Right lobe of liver (tissue), 6 donors: ENCODE measurements around the gene DTNB. TPM values are rescaled to one million over a fixed set of nuclear protein-coding genes. Genes with fewer than 3 reads are reported as not detected.
"Not testable (repeated sequence)": the region's sequence is repeated elsewhere in the genome, so short reads cannot be mapped to it uniquely, and the experiment has no call there.

Experiments
- ATAC-seq, 4 donors: fragments of 200-7000 bp; cut with Tn5 transposase; one replicate each; pipeline ENCODE4 v1.9.1; 2020; ENCODE audit warnings: mild to moderate bottlenecking in 4 of 4, moderate library complexity in 4 of 4
- DNase-seq, 3 donors: peaks; one replicate each; pipeline ENCODE4 v3.0.0-alpha.2; 2020
- H3K27ac ChIP-seq, 3 donors: fragments of 200-600 bp; one replicate each; pipeline ENCODE4 v1.8.0; 2022
- H3K27me3 ChIP-seq, 2 donors: fragments of 200-600 bp; one replicate each; pipeline ENCODE4 v1.8.0; 2022
- H3K36me3 ChIP-seq, 4 donors: fragments of 200-600 bp; sonication (generic) in 1 of 4; one replicate each; pipeline versions ENCODE4 v1.5.1 to v1.8.0; 2017 to 2022; ENCODE audit warnings: control low read depth in 1 of 4
- H3K4me1 ChIP-seq, 4 donors: fragments of 200-600 bp; sonication (generic) in 1 of 4; one replicate each; pipeline versions ENCODE4 v1.5.1 to v1.8.0; 2017 to 2022; ENCODE audit warnings: control low read depth in 1 of 4
- H3K4me3 ChIP-seq, 3 donors: fragments of 200-600 bp; one replicate each; pipeline ENCODE4 v1.8.0; 2022
- H3K9me3 ChIP-seq, 4 donors: fragments of 200-600 bp; sonication (generic) in 1 of 4; one replicate each; pipeline versions ENCODE4 v1.5.1 to v1.8.0; 2017 to 2022; ENCODE audit warnings: control low read depth in 1 of 4
- POLR2A ChIP-seq: fragments of 450-650 bp; IDR thresholded peaks from one replicate; pipeline ENCODE4 v1.6.1; 2017; ENCODE audit warnings: antibody characterized with exemption, mild to moderate bottlenecking
- WGBS: methylation state at CpG from one replicate; pipeline ENCODE4 v1.1.6; 2018; ENCODE audit warnings: low coverage, low lambda C conversion rate; ENCODE audit not compliant: insufficient coverage; ENCODE audit errors: missing lambda C conversion rate; 5-methylcytosine and 5-hydroxymethylcytosine counted together
- intact Hi-C, 2 donors: fragments of 100-400 bp; cut with DNase I; formaldehyde crosslinking; loops; one replicate each; pipeline versions ENCODE4 v1.11.2 to v1.14.1; 2022
- total RNA-seq, 6 experiments: library from RNA; depleted of rRNA in 2 of 6; stranded (reverse); fragments of >200 nt in 2 of 6; fragmentation: NEBNext Ultra II Directional in 3 of 6; extraction: Animal tissue kit (Norgen Biotek cat#: 25700) in 3 of 6; gene quantifications; one replicate each; pipeline versions ENCODE4 v1.1.0 to v1.2.4, GENCODE V29; 2016 to 2023
- TF ChIP-seq, protein P1 (sequence below), 4 donors: fragments of 200-600 bp in 3 of 4; fragments of 450-650 bp in 1 of 4; IDR thresholded peaks; one replicate each; pipeline versions ENCODE4 v1.5.1 to v1.8.0; 2016 to 2022; ENCODE audit warnings: antibody characterized with exemption in 4 of 4, mild to moderate bottlenecking in 2 of 4
- donor health status: DM: no; HTN: yes; CAD: no.
- donor health status: DM: no; HTN: no; CAD: no.
- donor health status: DM: no; HTN: no; CAD: no.
- donor health status: DM: no; HTN: yes; CAD: no.
- donor health status: DM: no; HTN: yes; CAD: no.

Gene DTNB
- total RNA-seq, 6 experiments from 2014 or later, result 7.0 to 10.3 (median 8.8) TPM

DNA sequence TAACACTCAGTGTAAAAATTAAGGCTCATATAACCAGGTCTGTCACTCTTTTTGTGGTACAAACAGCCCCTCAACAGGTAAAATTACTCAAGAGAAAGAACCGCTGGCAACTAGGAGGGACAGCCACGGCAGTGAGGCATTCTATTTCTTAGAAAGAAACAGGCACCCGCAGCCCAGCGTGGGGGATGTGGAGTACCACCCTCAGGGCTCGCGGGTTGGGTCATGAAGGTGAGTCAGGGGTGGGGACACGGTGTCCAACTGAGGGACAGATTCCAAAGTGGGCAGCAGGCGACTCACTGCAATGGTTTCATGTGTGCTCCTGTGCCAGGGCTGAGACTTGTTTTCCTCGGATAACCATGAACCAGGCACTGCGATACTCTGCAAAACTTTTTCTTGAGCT, 129.4 kb downstream of the DTNB start:
- WGBS, result 94% methylated on average over 7 of the region's 10 CpGs
- no peak overlapping the region for H3K27ac ChIP-seq
- no peak for DNase-seq
- no peaks in the 10 kb centered on the region for H3K27me3 ChIP-seq
- TF ChIP-seq POLR2A, result no peak
- TF ChIP-seq, protein P1, sequence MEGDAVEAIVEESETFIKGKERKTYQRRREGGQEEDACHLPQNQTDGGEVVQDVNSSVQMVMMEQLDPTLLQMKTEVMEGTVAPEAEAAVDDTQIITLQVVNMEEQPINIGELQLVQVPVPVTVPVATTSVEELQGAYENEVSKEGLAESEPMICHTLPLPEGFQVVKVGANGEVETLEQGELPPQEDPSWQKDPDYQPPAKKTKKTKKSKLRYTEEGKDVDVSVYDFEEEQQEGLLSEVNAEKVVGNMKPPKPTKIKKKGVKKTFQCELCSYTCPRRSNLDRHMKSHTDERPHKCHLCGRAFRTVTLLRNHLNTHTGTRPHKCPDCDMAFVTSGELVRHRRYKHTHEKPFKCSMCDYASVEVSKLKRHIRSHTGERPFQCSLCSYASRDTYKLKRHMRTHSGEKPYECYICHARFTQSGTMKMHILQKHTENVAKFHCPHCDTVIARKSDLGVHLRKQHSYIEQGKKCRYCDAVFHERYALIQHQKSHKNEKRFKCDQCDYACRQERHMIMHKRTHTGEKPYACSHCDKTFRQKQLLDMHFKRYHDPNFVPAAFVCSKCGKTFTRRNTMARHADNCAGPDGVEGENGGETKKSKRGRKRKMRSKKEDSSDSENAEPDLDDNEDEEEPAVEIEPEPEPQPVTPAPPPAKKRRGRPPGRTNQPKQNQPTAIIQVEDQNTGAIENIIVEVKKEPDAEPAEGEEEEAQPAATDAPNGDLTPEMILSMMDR (IDR thresholded peaks at IDR 0.05), result no peak
- H3K36me3 ChIP-seq, result no peaks in the 10 kb centered on the region
- no peak for ATAC-seq
- intact Hi-C loops, result no loop called here
- no peak overlapping the region for H3K4me3 ChIP-seq
- no peaks in the 10 kb centered on the region for H3K4me1 ChIP-seq
- H3K9me3 ChIP-seq, result no peaks in the 10 kb centered on the region

DNA sequence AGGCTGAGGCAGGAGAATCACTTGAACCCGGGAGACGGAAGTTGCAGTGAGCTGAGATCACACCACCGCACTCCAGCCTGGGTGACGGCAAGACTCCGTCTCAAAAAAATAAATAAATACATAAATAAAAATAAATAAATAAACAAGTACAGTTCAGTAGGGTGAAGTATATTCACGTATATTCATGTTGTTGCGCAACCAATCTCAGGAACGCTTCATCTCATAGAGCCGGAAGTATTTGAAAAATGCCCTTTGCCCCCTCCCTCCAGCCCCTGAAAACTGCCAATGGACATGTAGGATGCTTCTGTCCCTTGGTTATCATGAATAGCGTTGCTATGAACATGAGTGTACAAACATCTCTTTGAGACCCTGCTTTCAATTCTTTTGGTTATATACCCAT, 132.0 kb downstream of the DTNB start:
- TF ChIP-seq, protein P1 (IDR thresholded peaks at IDR 0.05), result no peak
- no peak for TF ChIP-seq POLR2A
- no peak for ATAC-seq
- H3K9me3 ChIP-seq, result no peaks in the 10 kb centered on the region
- intact Hi-C loops, result no loop called here
- H3K27ac ChIP-seq, result no peak overlapping the region
- DNase-seq, result no peak
- no peaks in the 10 kb centered on the region for H3K27me3 ChIP-seq
- H3K36me3 ChIP-seq, result no peaks in the 10 kb centered on the region
- WGBS, result 85% methylated on average over 10 of the region's 10 CpGs
- no peak overlapping the region for H3K4me3 ChIP-seq
- H3K4me1 ChIP-seq, result no peaks in the 10 kb centered on the region

DNA sequence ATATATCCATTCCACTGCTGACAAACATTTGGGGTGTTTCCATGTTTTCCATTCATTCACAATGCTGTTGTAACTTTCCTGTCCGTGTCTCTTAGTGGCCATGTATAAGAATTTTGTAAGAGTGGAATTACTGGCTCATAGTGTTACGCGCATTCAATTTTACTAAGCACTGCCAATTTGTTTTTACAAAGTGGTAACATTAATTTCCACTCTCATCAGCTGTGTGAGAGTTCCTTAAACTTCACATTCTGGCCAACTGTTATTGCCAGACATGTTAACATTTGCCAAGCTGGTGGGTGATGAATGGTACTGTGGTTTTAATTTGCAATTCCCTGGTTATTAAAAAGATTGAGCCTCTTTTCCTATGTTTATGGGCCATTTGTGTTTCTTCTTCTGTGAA, 134.2 kb downstream of the DTNB start:
- DNase-seq, result no peak
- intact Hi-C loops, result no loop called here
- H3K4me3 ChIP-seq, result no peak overlapping the region
- H3K27me3 ChIP-seq, result no peaks in the 10 kb centered on the region
- no peaks in the 10 kb centered on the region for H3K36me3 ChIP-seq
- TF ChIP-seq, protein P1 (IDR thresholded peaks at IDR 0.05), result no peak
- TF ChIP-seq POLR2A, result no peak
- H3K27ac ChIP-seq, result no peak overlapping the region
- ATAC-seq, result no peak
- H3K9me3 ChIP-seq, result no peaks in the 10 kb centered on the region
- H3K4me1 ChIP-seq, result no peaks in the 10 kb centered on the region
- whole genome bisulfite sequencing, result 85% methylated on average over 3 of the region's 3 CpGs

DNA sequence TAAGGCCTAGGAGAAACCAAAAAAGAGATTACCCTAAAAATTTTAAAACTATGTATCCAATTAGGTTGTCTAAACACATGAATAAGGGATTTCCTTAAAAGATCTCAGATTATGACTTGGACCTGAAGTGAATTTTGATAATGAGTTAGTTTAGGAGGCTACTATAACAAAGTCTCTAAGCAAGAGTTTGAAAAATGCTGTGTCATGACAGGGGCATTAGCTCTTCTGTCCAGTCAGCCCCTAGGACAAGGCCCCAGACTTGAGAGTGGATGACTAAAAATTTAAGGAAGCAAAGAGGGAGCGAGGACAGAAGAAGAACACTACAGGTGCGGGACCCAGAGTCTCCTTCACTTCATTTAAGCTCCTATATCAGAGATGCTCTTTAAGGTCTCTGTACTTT, 135.9 kb downstream of the DTNB start:
- H3K4me1 ChIP-seq, result no peaks in the 10 kb centered on the region
- TF ChIP-seq, protein P1 (IDR thresholded peaks at IDR 0.05), result no peak
- TF ChIP-seq POLR2A, result no peak
- no peak overlapping the region for H3K4me3 ChIP-seq
- 94% methylated on average over 2 of the region's 2 CpGs for WGBS
- no peak for ATAC-seq
- intact Hi-C loops, result no loop called here
- DNase-seq, result no peak
- no peaks in the 10 kb centered on the region for H3K27me3 ChIP-seq
- H3K9me3 ChIP-seq, result no peaks in the 10 kb centered on the region
- no peak overlapping the region for H3K27ac ChIP-seq
- no peaks in the 10 kb centered on the region for H3K36me3 ChIP-seq

DNA sequence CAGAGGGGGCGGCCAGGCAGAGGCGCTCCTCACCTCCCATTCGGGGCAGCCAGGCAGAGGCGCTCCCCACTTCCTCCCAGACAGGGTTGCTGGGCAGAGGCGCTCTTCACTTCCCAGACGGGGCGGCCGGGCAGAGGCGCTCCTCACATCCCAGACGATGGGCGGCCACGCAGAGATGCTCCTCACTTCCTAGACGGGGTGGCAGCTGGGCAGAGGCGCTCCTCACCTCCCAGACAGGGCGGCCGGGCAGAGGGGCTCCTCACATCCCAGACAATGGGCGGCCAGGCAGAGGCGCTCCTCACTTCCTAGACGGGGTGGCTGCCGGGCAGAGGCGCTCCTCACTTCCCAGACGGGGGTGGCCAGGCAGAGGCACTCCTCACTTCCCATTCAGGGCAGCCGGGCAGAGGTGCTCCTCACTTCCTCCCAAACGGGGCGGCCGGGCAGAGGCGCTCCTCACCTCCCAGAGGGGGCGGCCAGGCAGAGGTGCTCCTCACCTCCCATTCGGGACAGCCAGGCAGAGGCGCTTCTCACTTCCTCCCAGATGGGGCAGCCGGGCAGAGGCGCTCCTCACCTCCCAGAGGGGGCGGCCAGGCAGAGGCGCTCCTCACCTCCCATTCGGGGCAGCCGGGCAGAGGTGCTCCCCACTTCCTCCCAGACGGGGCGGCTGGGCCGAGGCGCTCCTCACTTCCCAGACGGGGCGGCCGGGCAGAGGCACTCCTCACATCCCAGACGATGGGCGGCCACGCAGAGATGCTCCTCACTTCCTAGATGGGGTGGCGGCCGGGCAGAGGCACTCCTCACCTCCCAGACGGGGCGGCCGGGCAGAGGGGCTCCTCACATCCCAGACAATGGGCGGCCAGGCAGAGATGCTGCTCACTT, 137.7 kb downstream of the DTNB start:
- 100% methylated on average over 2 of the region's 52 CpGs for WGBS
- H3K36me3 ChIP-seq, H3K4me1 ChIP-seq, H3K27me3 ChIP-seq, DNase-seq, ATAC-seq, H3K27ac ChIP-seq, H3K4me3 ChIP-seq, H3K9me3 ChIP-seq, intact Hi-C loops: not testable (repeated sequence)

DNA sequence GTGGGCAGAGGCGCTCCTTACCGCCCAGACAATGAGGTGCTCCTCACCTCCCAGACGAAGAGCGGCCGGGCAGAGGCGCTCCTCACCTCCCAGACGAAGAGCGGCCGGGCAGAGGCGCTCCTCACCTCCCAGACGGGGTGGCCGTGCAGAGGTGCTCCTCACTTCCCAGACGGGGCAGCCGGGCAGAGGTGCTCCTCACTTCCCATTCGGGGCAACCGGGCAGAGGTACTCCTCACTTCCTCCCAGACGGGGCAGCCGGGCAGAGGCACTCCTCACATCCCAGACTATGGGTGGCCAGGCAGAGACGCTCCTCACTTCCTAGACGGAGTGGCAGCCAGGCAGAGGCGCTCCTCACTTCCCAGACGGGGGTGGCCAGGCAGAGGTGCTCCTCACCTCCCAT, 138.4 kb downstream of the DTNB start:
- DNase-seq, H3K4me3 ChIP-seq, H3K36me3 ChIP-seq, H3K9me3 ChIP-seq, H3K27me3 ChIP-seq, H3K27ac ChIP-seq, H3K4me1 ChIP-seq, intact Hi-C loops, ATAC-seq: not testable (repeated sequence)
- WGBS, result 100% methylated on average over 6 of the region's 22 CpGs
